ENCODE data around the gene EMC10. TPM values are rescaled to one million over a fixed set of nuclear protein-coding genes. Genes with fewer than 3 reads are reported as not detected.
A peak's percentile ranks its signal among the peaks of the same experiment; 100 is the strongest.

The EMC10 gene
- total RNA-seq, 1 experiment from 2014 or later: 109 TPM

DNA sequence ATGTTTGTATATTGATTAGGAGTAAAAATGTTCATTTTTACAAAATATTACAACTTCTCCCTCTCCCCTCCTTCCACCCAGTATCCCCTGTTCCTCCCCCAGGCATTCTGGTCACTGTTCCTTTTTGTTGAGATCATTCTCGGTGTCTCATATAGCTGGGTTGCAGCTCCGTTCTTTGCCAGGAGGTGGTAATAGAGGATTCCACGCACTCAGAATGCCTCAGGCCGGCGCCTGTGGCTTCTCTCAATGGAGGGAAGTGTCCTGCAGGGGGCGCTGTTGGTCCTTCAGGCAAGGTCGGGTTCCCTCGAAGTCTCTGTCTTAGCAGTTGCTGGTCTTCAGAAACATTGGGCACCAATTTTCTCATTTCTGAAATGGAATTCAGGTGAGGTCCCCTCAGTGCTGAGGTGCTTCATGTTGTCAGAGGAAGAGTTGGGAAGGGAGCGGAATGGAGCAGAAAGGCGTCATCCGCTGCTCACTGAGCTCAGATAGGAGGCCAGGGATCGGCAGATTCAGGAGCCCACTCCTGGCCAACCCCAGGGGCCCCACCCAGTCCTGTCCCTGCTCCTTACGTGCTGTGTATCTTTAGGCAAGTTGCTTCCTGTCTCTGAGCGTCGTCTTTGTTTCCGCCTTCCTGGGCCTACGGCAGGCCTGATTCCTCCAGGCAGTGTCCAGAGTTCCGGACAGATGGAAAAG lies 10.7 kb downstream of the EMC10 start:
- H2BK12ac ChIP-seq (ENCODE audit: insufficient read length, low read depth, low read length): no peak overlapping the region
- peaks cover 2% of the 10 kb centered on the region; the same call in 1 of the 2 replicates for H3K4me1 ChIP-seq (ENCODE audit: insufficient read depth, low read length)
- H3K23me2 ChIP-seq (ENCODE audit: insufficient read length, low read depth, low read length, poor library complexity, severe bottlenecking): no peaks in the 10 kb centered on the region
- H3K79me1 ChIP-seq (ENCODE audit: insufficient read depth, low read depth, low read length, poor library complexity, severe bottlenecking): no peaks in the 10 kb centered on the region
- peak; percentile 97 for TF ChIP-seq CTCF (conservative IDR thresholded peaks at IDR 0.05)
- Mint-ChIP-seq H3K9me3 (peaks cover 31 to 43% of the 10 kb centered on the region in 2 experiments), H3K4me1 (peaks cover 24 to 37% of the 10 kb centered on the region in 2 experiments), H3K36me3 (ENCODE audit: insufficient read depth in 1 of 3, low read depth in 3 of 3) (peaks cover 37 to 49% (median 44%) of the 10 kb centered on the region in 3 experiments), H3K4me3 (no peak overlapping the region; a peak in 1 of 5 replicates), H3K27me3 (ENCODE audit: low read depth) (peaks cover 69% of the 10 kb centered on the region), H3K27ac (no peak overlapping the region)
- peaks cover under 1% of the 10 kb centered on the region; the same call in 1 of the 2 replicates for H3K27me3 ChIP-seq (ENCODE audit: insufficient read depth, low read length)
- H3K4ac ChIP-seq (ENCODE audit: low read depth, low read length): no peak overlapping the region
- no peak overlapping the region for H3K14ac ChIP-seq (ENCODE audit: insufficient read depth, low read length)
- no peak overlapping the region for H2BK5ac ChIP-seq (ENCODE audit: insufficient read length, low read length)
- peaks cover 8% of the 10 kb centered on the region for H3K9me3 ChIP-seq (ENCODE audit: control insufficient read depth, low read depth, low read length)
- no peak overlapping the region for H2BK120ac ChIP-seq (ENCODE audit: low read depth, low read length, poor library complexity, severe bottlenecking)
- no peak overlapping the region for H4K5ac ChIP-seq (ENCODE audit: insufficient read length, low read depth, low read length)
- H4K91ac ChIP-seq (ENCODE audit: insufficient read length, low read depth, low read length): no peak overlapping the region
- H3K79me2 ChIP-seq (ENCODE audit: insufficient read depth, low read length): no peaks in the 10 kb centered on the region
- no peak overlapping the region for H3K18ac ChIP-seq (ENCODE audit: insufficient read length, low read depth, low read length)
- no peak overlapping the region for H2AFZ ChIP-seq (ENCODE audit: low read length)
- H3K9ac ChIP-seq (ENCODE audit: extremely low read depth, insufficient read length, low read length): no peak overlapping the region
- no peak overlapping the region for H3K56ac ChIP-seq (ENCODE audit: insufficient read length, low read depth, low read length)
- H3K27ac ChIP-seq (ENCODE audit: insufficient read length, low read depth, low read length): no peak overlapping the region
- no peak overlapping the region for H2BK15ac ChIP-seq (ENCODE audit: low read depth, low read length)
- no peak overlapping the region for H3T11ph ChIP-seq (ENCODE audit: low read length)
- H2AK5ac ChIP-seq (ENCODE audit: insufficient read length, low read length): no peak overlapping the region
- H4K20me1 ChIP-seq (ENCODE audit: control insufficient read depth, insufficient read depth, insufficient read length): no peaks in the 10 kb centered on the region
- WGBS (ENCODE audit: extremely low coverage, insufficient read length, low lambda C conversion rate): no CpG with 5 or more reads among the region's 18 CpGs
- DNase-seq: peak; percentile 88
- no peak overlapping the region for H3K4me2 ChIP-seq (ENCODE audit: insufficient read depth, insufficient read length, low read length)
- no peak overlapping the region for H3K23ac ChIP-seq (ENCODE audit: insufficient read length, low read depth, low read length)
- no peak overlapping the region for H2BK20ac ChIP-seq (ENCODE audit: low read depth, low read length, poor library complexity, severe bottlenecking)
- no peak overlapping the region for H4K8ac ChIP-seq (replicated peaks; ENCODE audit: insufficient read length, low read depth, low read length)
